CD14-positive monocyte (primary cell): ENCODE results near the gene ETV1. TPM values are rescaled to one million over a fixed set of nuclear protein-coding genes. Genes with fewer than 3 reads are reported as not detected.

Experiments used
- DNase-seq, 3 donors: peaks; one replicate each; pipeline ENCODE4 v3.0.0-alpha.2; 2011 to 2022
- H2AFZ ChIP-seq: 2 replicates; pipeline ENCODE4 v1.6.0; 2012; ENCODE audit warnings: mild to moderate bottlenecking, low read depth, low read length, inconsistent platforms; ENCODE audit not compliant: insufficient read depth, poor library complexity, severe bottlenecking
- H3K27ac ChIP-seq, 2 donors: 1 replicate in 1 of 2; 2 replicates in 1 of 2; pipeline ENCODE4 v1.5.1; 2012 to 2013; ENCODE audit warnings: low read length in 2 of 2, control low read depth in 1 of 2, inconsistent platforms in 1 of 2, low read depth in 1 of 2, mild to moderate bottlenecking in 1 of 2
- H3K27me3 ChIP-seq, 2 donors: one replicate each; pipeline versions ENCODE4 v1.6.0 to v1.6.1; 2011 to 2013; ENCODE audit warnings: low read length in 2 of 2; ENCODE audit not compliant: control insufficient read depth in 2 of 2, insufficient read depth in 2 of 2
- H3K36me3 ChIP-seq, 2 donors: replicated peaks in 1 of 2; 1 replicate in 1 of 2; 2 replicates in 1 of 2; pipeline versions ENCODE4 v1.5.1 to v1.6.1; 2012 to 2013; ENCODE audit warnings: low read length in 2 of 2, control low read depth in 1 of 2, inconsistent platforms in 1 of 2, mild to moderate bottlenecking in 1 of 2; ENCODE audit not compliant: insufficient read depth in 2 of 2, control insufficient read depth in 1 of 2
- H3K4me1 ChIP-seq, 2 donors: 1 replicate in 1 of 2; 2 replicates in 1 of 2; pipeline versions ENCODE4 v1.5.1 to v1.6.1; 2012 to 2013; ENCODE audit warnings: low read length in 2 of 2, control low read depth in 1 of 2, inconsistent platforms in 1 of 2, mild to moderate bottlenecking in 1 of 2, moderate library complexity in 1 of 2; ENCODE audit not compliant: insufficient read depth in 2 of 2, control insufficient read depth in 1 of 2
- H3K4me2 ChIP-seq: replicated peaks from 2 replicates; pipeline ENCODE3; 2012; ENCODE audit warnings: low read length, moderate library complexity, mild to moderate bottlenecking; ENCODE audit not compliant: poor library complexity, severe bottlenecking; ENCODE audit errors: extremely low read depth
- H3K4me3 ChIP-seq, 3 experiments: fragments of 200-600 bp in 1 of 3; sonication (generic) in 1 of 3; replicated peaks in 1 of 3; 1 replicate in 2 of 3; 2 replicates in 1 of 3; pipeline ENCODE4 v1.5.1; 2011 to 2013; ENCODE audit warnings: low read length in 3 of 3, mild to moderate bottlenecking in 3 of 3, control low read depth in 2 of 3, low read depth in 2 of 3, inconsistent platforms in 1 of 3, moderate library complexity in 1 of 3
- H3K79me2 ChIP-seq: 2 replicates; pipeline ENCODE4 v1.6.0; 2012; ENCODE audit warnings: mild to moderate bottlenecking, control low read depth, inconsistent platforms, low read length, moderate library complexity; ENCODE audit not compliant: insufficient read depth
- H3K9ac ChIP-seq: 2 replicates; pipeline ENCODE4 v1.6.0; 2017; ENCODE audit warnings: low read length, mild to moderate bottlenecking; ENCODE audit not compliant: insufficient read depth, poor library complexity, severe bottlenecking
- H3K9me3 ChIP-seq, 2 donors: replicated peaks in 1 of 2; 1 replicate in 1 of 2; 2 replicates in 1 of 2; pipeline versions ENCODE4 v1.5.1 to v1.6.1; 2012 to 2013; ENCODE audit warnings: low read length in 2 of 2, control low read depth in 1 of 2; ENCODE audit not compliant: control insufficient read depth in 1 of 2, insufficient read depth in 1 of 2
- H4K20me1 ChIP-seq: 2 replicates; pipeline ENCODE4 v1.6.0; 2012; ENCODE audit warnings: mild to moderate bottlenecking, low read length, control low read depth, moderate library complexity; ENCODE audit not compliant: insufficient read depth
- H3K27ac Mint-ChIP-seq, 7 donors: one replicate each; pipeline ENCODE4 v1.8.0; 2020; ENCODE audit warnings: mild to moderate bottlenecking in 7 of 7, mixed read lengths in 7 of 7, moderate library complexity in 6 of 7, inconsistent platforms in 2 of 7
- H3K27me3 Mint-ChIP-seq, 3 donors: one replicate each; pipeline ENCODE4 v1.8.0; 2021 to 2022; ENCODE audit warnings: low read depth in 3 of 3, mild to moderate bottlenecking in 3 of 3, mixed read lengths in 3 of 3, moderate library complexity in 3 of 3, inconsistent platforms in 1 of 3
- H3K36me3 Mint-ChIP-seq, 2 donors: one replicate each; pipeline ENCODE4 v1.8.0; 2020; ENCODE audit warnings: mixed read lengths in 2 of 2, inconsistent platforms in 1 of 2, mild to moderate bottlenecking in 1 of 2
- H3K4me1 Mint-ChIP-seq: one replicate; pipeline ENCODE4 v1.8.0; 2020; ENCODE audit warnings: mild to moderate bottlenecking, mixed read lengths
- H3K4me3 Mint-ChIP-seq, 2 donors: one replicate each; pipeline ENCODE4 v1.8.0; 2020; ENCODE audit warnings: mild to moderate bottlenecking in 2 of 2, mixed read lengths in 2 of 2, moderate library complexity in 1 of 2
- H3K9me3 Mint-ChIP-seq, 7 donors: one replicate each; pipeline ENCODE4 v1.8.0; 2020 to 2022; ENCODE audit warnings: mixed read lengths in 7 of 7, mild to moderate bottlenecking in 6 of 7, moderate library complexity in 6 of 7, inconsistent platforms in 2 of 7
- WGBS: methylation state at CpG from one replicate; pipeline ENCODE4 v1.1.5; 2013; ENCODE audit warnings: missing lambda C conversion rate; ENCODE audit not compliant: insufficient coverage; 5-methylcytosine and 5-hydroxymethylcytosine counted together
- intact Hi-C, 2 donors: fragments of 100-400 bp; cut with micrococcal nuclease; formaldehyde crosslinking; loops; one replicate each; pipeline versions ENCODE4 v1.15.0 to v1.15.1; 2023
- polyA plus RNA-seq, 3 donors: library from polyadenylated mRNA; depleted of rRNA in 1 of 3; unstranded in 2 of 3; stranded (reverse) in 1 of 3; fragments of 300-500 nt in 2 of 3; fragments of >200 nt in 1 of 3; fragmentation: Illumina TruSeq in 2 of 3; gene quantifications; 1 replicate in 2 of 3; 2 replicates in 1 of 3; pipeline ENCODE4 v1.2.3, GENCODE V29; 2012 to 2021
- TF ChIP-seq, protein P1 (sequence below): fragments of 200-600 bp; IDR thresholded peaks from one replicate; pipeline ENCODE4 v1.8.0; 2022; ENCODE audit warnings: antibody characterized with exemption, mild to moderate bottlenecking

The ETV1 gene
- polyA plus RNA-seq, 3 donors = not detected

GRCh38 chr7:13908667-13909397, 80.6 kb downstream of the ETV1 start:
- Histone ChIP-seq H3K36me3 (no peaks in the 10 kb centered on the region), H3K9ac (no peak overlapping the region), H4K20me1 (no peaks in the 10 kb centered on the region), H3K4me3 (peak overlapping the region in 1 of 3 experiments; percentile 22), H3K4me2 (peak overlapping the region; percentile 41), H3K79me2 (no peaks in the 10 kb centered on the region), H3K9me3 (no peaks in the 10 kb centered on the region), H3K27ac (no peak overlapping the region), H3K27me3 (peaks cover 28 to 34% of the 10 kb centered on the region in 2 donors), H3K4me1 (peaks cover 18 to 32% of the 10 kb centered on the region in 2 donors), H2AFZ (no peak overlapping the region)
- peaks cover 26% of the 10 kb centered on the region for H3K4me1 Mint-ChIP-seq
- TF ChIP-seq, protein P1, sequence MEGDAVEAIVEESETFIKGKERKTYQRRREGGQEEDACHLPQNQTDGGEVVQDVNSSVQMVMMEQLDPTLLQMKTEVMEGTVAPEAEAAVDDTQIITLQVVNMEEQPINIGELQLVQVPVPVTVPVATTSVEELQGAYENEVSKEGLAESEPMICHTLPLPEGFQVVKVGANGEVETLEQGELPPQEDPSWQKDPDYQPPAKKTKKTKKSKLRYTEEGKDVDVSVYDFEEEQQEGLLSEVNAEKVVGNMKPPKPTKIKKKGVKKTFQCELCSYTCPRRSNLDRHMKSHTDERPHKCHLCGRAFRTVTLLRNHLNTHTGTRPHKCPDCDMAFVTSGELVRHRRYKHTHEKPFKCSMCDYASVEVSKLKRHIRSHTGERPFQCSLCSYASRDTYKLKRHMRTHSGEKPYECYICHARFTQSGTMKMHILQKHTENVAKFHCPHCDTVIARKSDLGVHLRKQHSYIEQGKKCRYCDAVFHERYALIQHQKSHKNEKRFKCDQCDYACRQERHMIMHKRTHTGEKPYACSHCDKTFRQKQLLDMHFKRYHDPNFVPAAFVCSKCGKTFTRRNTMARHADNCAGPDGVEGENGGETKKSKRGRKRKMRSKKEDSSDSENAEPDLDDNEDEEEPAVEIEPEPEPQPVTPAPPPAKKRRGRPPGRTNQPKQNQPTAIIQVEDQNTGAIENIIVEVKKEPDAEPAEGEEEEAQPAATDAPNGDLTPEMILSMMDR = no peak
- intact Hi-C loops = no loop called here
- DNase-seq = peak in 1 of 3 donors; percentile 15
- peak overlapping the region in 1 of 2 donors; percentile 35 for H3K4me3 Mint-ChIP-seq
- 20% methylated on average over 5 of the region's 8 CpGs for WGBS
- H3K27ac Mint-ChIP-seq = no peak overlapping the region
- H3K9me3 Mint-ChIP-seq = no peaks in the 10 kb centered on the region
- no peaks in the 10 kb centered on the region for H3K36me3 Mint-ChIP-seq
- H3K27me3 Mint-ChIP-seq = peaks cover 9 to 34% (median 13%) of the 10 kb centered on the region in 3 donors

- no peaks in the 10 kb centered on the region for H3K36me3 Mint-ChIP-seq
- DNase-seq = no peak
These were observed 81.6 kb downstream of the ETV1 start for GRCh38 chr7:13907831-13908230.

More at GRCh38 chr7:13907831-13908230, 81.6 kb downstream of the ETV1 start:
- H3K4me3 Mint-ChIP-seq = no peak overlapping the region
- Histone ChIP-seq H3K9me3 (no peaks in the 10 kb centered on the region), H3K4me3 (no peak overlapping the region), H3K36me3 (no peaks in the 10 kb centered on the region), H3K4me2 (no peak overlapping the region), H3K79me2 (no peaks in the 10 kb centered on the region), H3K27me3 (peaks cover 24 to 30% of the 10 kb centered on the region in 2 donors), H3K4me1 (peaks cover 18 to 38% of the 10 kb centered on the region in 2 donors), H3K27ac (no peak overlapping the region), H4K20me1 (no peaks in the 10 kb centered on the region), H2AFZ (no peak overlapping the region), H3K9ac (no peak overlapping the region)
- intact Hi-C loops = no loop called here
- TF ChIP-seq, protein P1 = no peak
- H3K27ac Mint-ChIP-seq = no peak overlapping the region
- peaks cover 31% of the 10 kb centered on the region for H3K4me1 Mint-ChIP-seq
- no CpG with 5 or more reads among the region's 1 CpG for WGBS
- peaks cover 9 to 32% (median 13%) of the 10 kb centered on the region in 3 donors for H3K27me3 Mint-ChIP-seq
- no peaks in the 10 kb centered on the region for H3K9me3 Mint-ChIP-seq
